NCI-H1436 treated with DMSO at 0.1 percent for 48 hours (cell line): ENCODE measurements around the gene EMILIN3.

Experiments
- DNase-seq: peaks from one replicate; lab custom pipeline; 2025; lab: John Stamatoyannopoulos, UW

Gene EMILIN3

GRCh38 chr20:41391587-41392001 lies 25.0 kb upstream of the EMILIN3 start:
- no peak for DNase-seq

- no peak for DNase-seq
Observed at GRCh38 chr20:41390889-41391288, 24.3 kb upstream of the EMILIN3 start.

GRCh38 chr20:41387444-41387851 lies 20.8 kb upstream of the EMILIN3 start:
- no peak for DNase-seq

- no peak for DNase-seq
Observed at GRCh38 chr20:41386502-41387427, 20.1 kb upstream of the EMILIN3 start.

GRCh38 chr20:41382791-41383305 lies 16.2 kb upstream of the EMILIN3 start:
- DNase-seq, result no peak

- DNase-seq, result no peak
Observed at GRCh38 chr20:41380551-41381193, 14.1 kb upstream of the EMILIN3 start.

GRCh38 chr20:41379551-41379950 lies 12.9 kb upstream of the EMILIN3 start:
- DNase-seq, result no peak

- DNase-seq, result no peak
Observed at GRCh38 chr20:41377275-41377674, 10.7 kb upstream of the EMILIN3 start.

- DNase-seq, result no peak
Observed at GRCh38 chr20:41376349-41376748, 9.7 kb upstream of the EMILIN3 start.

- no peak for DNase-seq
Observed at GRCh38 chr20:41375846-41376245, 9.2 kb upstream of the EMILIN3 start.

GRCh38 chr20:41373931-41374920 lies 7.6 kb upstream of the EMILIN3 start:
- DNase-seq, result no peak

GRCh38 chr20:41373251-41373783 lies 6.7 kb upstream of the EMILIN3 start:
- no peak for DNase-seq

GRCh38 chr20:41371371-41371770 lies 4.8 kb upstream of the EMILIN3 start:
- no peak for DNase-seq

GRCh38 chr20:41370176-41370575 lies 3.6 kb upstream of the EMILIN3 start:
- DNase-seq, result no peak

- DNase-seq, result no peak
Observed at GRCh38 chr20:41369673-41370072, 3.1 kb upstream of the EMILIN3 start.

- no peak for DNase-seq
Observed at GRCh38 chr20:41367956-41368355, 1.3 kb upstream of the EMILIN3 start.

- DNase-seq, result no peak
Observed at GRCh38 chr20:41367393-41367695, 726 bp upstream of the EMILIN3 start.

GRCh38 chr20:41365777-41366545 lies 657 bp downstream of the EMILIN3 start:
- no peak for DNase-seq

GRCh38 chr20:41364967-41365765 lies 1.5 kb downstream of the EMILIN3 start:
- DNase-seq, result no peak

- no peak for DNase-seq
Observed at GRCh38 chr20:41364236-41364855, 2.3 kb downstream of the EMILIN3 start.
